Stimulated activated CD4-positive, alpha-beta T cell treated with anti-CD3 and anti-CD28 coated beads, Interleukin-12 subunit alpha, Interleukin-12 subunit beta, amount 100 ng/mL, for 24 hours (primary cell): ENCODE results near the gene RPS4Y2.

ENCODE experiments used
- DNase-seq, 2 experiments: peaks; one replicate each; pipeline ENCODE4 v3.0.0-alpha.2; 2020; ENCODE audit warnings: low read depth in 2 of 2

Gene RPS4Y2

DNA sequence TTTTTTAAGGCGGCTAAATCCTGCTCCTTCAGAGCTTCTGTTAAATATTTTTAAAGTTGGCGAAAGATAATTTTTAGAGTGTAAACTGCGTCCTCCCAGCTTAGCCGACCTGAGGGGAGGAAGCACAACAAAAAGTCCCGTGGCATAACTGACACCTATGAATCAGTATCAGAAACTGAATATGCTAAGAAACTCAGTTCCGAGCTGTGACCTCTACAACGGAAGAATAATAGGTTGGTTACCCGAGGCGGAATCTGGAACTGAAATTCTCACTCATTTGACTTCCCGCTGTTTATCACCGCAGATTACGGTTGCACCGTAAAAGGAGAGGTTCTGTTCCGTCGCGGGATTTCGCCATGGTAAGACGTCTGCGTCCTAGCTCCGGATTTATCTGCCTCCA is at the start of gene RPS4Y2:
Gene RPS4Y2, plus strand, starts transcription at position 301 of the 400 bp plus-strand sequence. Its CDS starts 56 bp downstream, at position 357.
- DNase-seq: no peak

DNA sequence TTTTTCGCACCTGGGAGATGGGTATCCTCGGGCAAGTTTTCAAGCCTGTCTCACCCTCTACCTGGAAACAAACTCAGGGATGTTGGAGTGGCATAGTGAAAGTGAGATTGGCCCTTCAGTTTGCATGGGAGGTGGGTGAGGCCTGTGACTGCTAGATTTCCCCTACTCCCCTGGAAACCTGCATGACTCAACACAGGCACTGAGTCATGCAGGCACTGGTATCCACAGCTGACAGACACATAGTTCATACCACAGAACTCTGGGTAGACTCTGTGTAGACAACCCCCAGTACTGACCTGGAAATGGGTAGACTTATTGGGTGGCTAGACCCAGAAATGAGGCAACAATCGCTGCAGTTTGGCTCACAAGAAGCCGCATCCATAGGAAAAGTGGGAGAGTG is 41.5 kb upstream of the RPS4Y2 start:
- DNase-seq: peak; percentile 1 to 12

DNA sequence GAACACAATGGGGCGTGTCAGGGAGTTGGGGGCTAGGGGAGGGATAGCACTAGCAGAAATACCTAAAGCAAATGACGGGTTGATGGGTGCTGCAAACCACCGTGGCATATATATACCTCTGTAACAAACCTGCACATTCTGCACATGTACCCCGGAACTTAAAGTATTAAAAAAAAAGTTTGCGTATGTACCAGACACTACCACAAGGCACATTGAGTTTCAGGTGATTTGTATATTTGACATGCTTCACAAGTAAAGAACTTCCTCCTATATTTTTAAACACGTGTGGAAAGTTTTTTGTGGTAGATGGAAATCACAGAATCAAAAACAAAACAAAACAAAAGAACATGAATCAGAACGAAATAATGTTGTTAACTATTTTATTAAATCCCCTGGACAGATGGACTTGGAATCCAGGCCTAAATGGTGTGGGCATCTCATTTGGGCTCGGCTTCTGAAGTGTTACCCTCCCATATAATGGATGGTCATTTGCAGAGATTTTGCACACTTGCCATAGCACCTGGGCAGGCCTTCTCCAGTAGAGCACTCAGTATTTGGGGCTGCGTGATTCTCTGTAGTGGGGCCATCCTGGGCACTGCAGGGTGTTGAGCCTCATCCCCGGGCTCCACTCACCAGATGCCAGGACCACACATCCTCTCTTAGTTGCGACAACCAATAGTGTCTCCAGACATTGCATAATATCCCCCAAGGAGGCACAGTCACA is 29.6 kb upstream of the RPS4Y2 start:
- DNase-seq: no peak

DNA sequence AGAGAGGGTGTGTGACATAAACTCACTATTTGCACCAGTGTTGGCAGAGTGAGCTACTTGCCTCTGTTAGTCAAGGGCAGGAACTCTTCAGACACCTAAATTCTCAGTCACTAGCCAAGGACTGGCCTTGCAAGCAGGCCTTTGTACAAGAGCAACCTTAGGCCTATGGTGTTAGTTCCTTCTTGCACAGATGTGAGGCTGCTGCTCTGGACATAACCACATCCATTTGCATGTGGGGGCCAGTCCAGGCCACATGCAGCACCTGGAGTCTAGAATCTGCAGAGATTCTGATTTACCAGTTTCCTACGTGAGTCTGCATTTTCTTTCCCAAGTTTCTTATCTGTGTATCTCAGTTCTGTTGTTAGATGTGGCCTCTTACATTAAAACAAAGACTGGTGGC is 20.7 kb upstream of the RPS4Y2 start:
- no peak for DNase-seq

DNA sequence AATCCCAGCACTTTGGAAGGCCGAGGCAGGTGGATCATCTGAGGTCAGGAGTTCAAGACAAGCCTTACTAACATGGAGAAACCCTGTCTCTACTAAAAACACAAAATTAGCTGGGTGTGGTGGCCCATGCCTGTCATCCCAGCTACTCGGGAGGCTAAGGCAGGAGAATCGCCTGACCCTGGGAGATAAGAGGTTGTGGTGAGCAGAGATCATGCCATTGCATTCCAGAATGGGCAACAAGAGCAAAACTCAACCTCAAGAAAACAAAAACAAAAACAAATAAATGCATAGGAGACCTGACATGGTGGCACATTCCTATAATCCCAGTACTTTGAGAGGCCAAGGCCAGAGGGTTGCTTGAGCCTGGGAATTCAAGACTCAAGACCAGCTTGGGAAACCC is 16.1 kb upstream of the RPS4Y2 start:
- no peak for DNase-seq

DNA sequence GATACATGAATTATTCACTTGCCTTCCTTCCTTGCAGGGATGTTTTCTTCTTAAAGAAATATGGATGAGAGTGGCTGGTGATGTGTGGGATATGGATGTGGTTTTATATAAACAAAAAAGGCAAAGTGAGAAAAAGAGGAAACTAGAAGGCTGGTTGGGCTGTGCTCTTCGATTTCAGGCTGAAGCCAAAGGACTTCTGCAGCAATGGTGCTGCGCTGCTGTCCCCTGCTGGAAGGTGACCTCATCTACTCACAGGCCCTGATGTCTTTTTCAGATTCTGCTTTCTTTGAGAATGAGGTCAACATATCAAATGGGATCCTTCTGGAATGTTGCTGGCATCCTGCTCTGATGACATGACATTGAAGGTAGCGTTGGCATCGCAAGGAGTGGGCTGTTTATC is 15.3 kb upstream of the RPS4Y2 start:
- DNase-seq: no peak

DNA sequence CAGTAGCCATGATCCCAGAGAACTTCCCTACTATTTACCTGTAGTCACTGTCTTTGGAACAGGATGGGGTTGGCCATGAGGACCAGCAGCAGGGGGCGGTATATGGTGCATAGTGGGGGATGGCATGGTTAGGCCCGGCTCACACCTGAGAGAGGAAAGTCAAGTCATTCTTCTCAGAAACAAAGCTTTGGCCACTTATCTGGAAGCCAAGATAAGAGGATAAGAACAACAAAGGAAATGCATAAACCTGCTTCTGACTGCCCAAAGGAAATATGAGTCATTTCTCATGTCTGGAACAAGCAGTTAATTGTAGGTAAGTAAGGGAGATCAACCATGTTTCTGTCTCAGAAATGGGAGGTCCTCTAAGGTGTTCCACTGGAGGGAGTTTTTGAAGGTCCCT is 10.8 kb upstream of the RPS4Y2 start:
- peak in 1 of 2 experiments; percentile 6 for DNase-seq

DNA sequence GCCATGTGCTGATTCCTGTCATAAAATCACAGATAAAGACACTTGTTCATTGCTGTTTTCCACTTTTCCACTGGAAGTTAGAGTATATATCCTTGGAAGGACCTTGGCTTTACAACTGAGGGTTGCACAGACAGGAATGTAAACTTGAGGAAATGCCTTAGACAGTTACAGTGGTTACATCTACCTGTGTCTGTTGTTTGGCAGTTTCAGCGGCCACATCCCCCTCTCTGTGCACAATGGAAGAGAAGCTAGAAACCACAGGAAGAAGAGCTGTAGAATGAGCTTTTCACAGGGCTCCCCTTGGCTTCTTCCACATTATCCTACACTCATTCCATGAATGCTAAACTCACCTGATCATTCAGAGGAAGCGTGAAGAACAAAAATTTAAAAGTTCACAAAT is 9.0 kb upstream of the RPS4Y2 start:
- DNase-seq: no peak

DNA sequence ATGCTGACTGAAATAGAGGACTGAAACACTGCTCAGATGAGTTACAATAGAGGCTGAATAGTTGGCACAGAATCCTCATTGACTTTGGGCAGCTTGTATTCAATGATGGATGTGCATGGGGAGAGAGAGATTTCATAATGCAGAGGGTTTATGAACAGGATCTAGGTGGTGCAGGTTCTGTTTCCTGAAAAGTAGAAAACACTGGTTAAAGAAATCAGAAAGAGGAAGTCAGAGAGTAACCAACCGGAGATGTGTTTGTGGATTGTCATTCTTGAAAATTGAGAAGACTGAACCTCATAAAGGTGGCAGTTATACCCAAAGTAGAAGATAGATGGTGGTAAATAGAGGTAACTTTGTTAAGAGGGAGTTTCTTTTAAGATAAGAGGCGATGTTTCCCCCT is 8.0 kb downstream of the RPS4Y2 start:
- DNase-seq: no peak

DNA sequence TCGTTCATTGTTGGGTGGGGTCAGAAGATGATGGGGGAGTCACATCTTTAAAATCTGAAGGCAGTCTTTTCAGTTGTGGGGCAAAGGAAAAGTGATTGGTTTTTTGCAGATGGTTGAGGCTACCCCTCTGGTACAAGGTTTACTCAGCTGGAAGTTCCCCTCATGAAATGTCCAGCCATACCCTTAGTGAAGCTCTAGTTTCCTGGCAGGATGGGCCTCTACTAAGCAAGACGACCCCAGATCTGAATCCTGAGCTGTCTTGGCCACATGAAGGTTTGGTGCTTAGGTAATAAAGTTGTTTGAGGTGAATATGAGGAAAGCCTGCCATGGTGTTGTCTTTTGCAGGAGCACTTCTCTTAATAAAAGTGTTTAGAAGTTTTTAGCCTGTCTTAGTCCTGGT is 9.2 kb downstream of the RPS4Y2 start:
- no peak for DNase-seq

DNA sequence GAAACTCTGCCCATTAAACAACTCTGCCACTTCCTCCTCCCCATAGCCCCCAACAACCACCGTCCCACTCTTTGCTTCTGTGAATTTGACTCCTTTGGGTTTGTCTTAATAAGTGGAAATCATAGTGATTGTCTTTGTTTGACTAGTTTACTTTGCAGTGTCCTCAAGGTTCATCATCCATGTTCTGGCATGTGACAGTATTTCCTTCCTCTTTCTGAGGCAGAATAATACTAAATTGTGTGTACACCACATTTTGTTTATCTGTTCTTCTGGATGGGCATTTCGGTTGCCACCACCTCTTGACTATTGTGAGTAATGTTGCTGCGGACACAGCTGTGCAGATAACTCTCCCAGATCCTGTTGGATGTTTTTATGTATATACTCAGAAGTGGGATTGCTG is 14.8 kb downstream of the RPS4Y2 start:
- DNase-seq: no peak

DNA sequence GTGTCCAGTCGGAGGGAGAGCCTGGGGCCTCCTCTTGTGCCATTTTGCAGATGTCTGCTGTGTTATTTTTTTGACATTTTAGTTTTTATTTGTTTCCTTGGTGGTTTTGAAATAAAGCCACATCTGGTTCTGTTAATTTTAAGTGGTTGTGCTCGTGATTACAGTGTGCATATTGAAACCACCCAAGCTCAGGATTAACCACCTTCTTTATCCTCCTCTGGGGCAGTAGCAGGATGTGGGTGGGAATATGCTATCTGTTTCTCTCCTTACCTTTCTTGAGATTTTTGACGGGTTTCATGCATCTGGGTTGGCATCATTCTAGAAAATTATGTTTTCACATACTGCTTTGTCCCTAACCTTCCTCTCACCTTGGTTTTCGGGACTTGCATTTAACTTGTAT is 20.2 kb downstream of the RPS4Y2 start:
- DNase-seq: no peak

DNA sequence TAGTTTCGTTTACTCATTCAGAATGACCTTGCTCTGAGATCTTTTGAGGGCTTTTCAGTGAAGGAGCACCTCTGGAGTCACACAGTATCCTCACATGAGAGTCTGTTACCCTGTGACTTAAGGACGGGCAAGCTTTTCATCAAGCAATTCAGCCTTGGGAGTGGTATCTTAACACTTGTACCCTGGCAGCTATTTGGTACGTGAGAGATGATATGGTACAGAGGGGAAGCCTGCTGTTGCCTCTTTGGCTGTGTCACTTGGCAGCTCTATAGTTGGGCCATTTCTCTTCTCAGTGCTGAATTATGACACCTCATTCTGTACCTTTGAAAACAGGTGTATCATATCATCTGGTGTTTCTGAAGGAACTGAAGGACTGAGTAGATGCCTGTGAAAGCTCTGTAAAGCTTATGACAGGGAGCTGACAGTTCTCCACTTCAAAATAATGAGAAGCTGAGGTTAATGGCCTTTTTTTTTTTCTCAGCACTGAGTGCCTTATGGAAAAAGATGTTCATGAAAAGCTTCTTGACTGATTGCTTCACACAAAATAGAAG is 24.3 kb downstream of the RPS4Y2 start:
- DNase-seq: no peak

DNA sequence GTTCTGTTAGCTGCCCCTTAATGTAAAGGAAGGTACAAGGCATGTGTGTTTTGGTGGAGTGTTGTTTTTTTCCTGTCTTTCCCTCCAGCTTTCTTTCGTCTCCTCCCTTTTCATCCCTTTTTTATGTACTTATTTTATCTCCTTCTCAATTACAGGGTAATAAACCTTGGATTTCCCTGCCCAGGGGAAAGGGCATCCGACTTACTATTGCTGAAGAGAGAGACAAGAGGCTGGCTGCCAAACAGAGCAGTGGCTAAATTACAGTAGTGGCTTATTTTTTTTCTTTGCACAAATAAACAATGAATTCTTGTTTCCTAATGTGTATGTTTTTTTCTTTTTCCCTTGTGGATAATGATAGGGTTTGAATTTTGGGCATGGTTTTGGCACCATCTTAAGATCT is 24.9 kb downstream of the RPS4Y2 start:
- no peak for DNase-seq

DNA sequence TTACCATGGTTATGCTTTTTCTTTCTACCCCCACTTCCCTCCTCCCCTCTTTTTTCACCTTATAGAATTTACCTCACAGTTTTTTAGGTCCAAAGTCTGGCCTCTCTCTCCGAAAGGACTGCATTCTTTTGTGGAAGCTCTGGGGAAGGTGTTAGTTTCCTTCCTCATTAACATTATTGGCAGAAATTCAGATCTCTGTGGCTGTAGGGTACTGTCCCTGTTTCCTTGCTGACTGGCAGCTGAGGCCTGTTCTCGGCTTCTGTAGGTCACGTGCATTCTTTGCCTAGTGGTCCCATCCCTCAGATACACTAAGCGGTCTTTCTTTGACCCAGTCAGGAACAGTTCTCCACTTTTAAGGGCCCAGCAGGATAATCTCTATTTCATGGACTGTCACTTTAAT is 25.5 kb downstream of the RPS4Y2 start:
- DNase-seq: no peak

DNA sequence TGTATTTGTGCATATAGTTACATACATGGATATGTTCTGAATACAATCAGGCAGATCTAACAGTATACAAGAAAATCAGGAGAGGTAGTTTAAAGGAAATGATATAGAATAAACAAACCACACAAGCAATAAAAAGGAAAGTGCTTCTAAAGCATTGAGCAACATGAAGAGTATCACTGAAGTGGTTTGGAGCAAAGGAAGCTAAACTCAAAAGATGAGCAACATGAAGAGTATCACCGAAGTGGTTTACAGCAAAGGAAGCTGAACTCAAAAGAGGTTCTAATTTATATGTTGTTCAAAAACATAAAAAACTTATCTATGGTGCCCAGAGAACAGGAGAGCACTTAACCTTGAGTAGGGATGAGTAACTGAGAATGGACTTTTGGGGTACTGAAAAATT is 29.1 kb downstream of the RPS4Y2 start:
- no peak for DNase-seq

DNA sequence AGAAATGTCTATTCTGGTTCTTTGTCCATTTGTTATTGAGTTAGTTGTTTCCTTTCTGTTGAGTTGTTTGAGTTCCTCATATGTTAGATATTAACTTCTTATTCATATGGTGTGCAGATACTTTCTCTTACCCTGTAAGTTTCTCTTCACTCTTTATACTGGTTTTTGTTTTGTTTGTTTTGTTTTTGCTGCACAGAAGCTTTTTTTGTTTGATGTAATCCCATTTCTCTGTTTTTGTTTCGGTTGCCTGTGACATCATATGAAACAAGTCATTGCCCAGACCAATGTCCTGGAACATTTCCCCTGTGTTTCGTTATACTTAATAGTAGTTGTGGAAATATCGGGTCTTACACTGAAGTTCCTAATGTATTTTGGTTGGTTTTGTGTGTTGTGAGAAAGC is 31.2 kb downstream of the RPS4Y2 start:
- DNase-seq: no peak

DNA sequence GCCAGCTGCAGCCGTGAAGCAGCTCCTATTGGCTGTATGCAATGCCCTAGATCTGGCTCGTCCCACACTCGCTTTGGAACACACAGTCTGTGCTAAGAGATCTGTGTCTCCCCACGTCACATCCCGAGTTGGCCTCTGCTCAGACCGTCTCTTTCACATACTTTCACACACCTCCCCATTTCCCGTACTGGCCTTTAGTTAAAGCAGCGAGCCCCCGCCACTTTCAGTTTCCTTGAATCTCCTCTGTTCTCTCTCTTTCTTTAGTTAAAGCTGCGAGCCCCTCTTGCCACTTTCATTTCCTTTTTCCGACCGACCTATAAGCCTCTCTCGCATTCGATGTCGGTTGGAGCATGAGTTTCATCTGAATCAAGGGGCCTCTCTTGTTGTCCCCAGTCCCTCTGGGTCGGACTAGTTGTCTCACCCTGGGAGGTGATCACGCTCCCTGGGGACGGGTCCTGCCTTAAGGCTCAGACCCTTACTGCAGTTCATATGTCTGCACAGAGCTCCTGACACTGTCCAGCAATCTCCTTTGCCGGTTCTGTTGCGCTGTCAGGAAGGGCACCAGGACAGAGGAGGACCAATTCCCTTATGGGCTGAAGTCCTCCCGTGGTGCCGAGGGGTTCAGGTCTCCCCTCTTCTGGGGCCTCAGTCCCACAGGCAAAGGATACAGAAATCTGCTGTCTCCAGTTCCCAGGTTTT is 42.6 kb downstream of the RPS4Y2 start:
- DNase-seq: no peak

DNA sequence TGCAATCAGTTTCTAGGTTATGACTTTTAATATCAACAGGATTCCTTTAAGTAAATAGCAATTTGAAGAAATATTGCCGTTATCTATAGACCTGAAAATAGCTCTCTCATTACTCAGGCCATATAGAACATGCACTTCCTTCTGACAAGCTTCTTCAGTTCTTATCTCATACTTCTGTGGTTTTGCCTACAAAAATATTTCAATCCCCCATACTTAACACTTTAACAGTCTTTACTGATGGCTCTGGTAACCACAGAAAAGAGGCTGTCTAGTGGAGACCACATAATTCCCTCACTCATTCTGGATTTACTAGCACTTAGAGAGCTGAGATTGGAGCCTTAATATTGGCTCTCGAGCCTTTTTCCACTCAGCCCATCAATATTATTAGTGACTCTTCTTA is 46.8 kb downstream of the RPS4Y2 start:
- no peak for DNase-seq

DNA sequence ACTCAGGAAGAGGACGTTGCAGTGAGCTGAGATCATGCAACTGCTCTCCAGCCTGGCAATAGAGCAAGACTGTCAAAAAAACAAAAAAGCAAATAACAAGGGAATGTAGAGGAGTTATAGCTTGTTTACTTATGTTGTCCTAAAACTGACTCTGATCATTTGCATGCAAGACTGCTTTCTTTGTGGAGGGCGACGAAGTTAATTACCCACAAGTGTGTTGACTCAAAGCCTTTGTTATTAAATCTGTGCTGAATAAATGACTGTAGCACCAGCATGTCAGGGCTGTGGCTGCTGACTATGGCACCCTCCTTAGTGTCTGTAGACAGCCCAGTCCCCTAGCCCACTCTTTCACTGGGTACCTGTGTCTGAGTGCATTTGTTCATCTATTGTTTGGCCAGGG is 50.3 kb downstream of the RPS4Y2 start:
- DNase-seq: no peak

DNA sequence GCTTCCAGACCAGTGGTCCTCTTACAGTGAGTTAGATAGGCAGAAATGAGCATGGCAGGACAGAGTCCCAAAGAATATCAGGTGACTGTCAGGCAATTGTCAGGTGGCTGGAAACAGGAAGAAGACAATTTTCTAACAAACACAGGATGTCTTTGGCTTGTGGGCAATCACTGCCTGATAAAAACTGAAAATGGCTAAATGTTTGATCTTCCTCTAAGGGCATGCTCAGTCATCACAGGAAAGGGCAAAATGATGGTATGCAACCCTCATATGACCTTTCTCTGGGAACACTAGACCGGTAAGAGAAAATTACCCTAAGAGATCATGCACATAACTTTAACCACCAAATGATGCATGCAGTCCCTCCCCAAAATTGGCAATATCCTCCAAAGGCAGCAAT is 57.6 kb downstream of the RPS4Y2 start:
- no peak for DNase-seq

DNA sequence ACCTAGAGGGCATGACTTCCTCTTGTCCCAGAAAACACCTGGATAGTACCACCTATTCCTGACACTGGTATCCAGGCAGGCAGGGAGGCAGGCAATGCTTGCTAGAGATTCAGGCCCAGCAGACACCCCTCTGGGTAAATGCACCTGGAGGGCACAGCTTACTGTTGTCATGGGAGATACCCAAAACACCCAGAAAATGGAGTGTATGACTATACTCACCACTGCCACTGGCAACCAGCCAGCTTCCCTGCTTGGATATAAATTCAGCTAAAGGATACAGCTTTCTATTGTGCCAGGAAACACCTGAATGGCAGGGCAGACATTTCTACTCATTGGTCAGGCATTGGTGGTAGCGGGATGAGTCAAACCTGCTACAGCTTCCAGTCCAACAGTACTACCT is 58.9 kb downstream of the RPS4Y2 start:
- no peak for DNase-seq

DNA sequence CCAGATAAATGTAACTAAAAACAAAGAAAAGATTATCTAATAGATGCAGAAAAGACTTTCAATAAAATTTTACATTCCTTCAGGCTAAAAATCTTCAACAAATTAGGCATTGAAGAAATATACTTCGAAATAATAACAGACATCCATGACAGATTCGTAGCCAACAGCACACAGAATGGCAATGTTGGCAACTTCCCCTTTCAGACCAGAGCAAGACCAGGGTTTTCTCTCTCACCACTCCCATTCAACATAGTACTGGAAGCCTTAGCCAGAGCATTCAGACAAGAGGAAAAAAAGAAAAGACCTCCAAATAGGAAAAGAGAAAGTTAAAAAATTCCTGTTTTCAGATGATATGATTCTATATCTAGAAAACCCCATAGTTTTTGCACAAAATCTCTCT is 61.2 kb downstream of the RPS4Y2 start:
- no peak for DNase-seq
